GM19351 (cell line): ENCODE data around the gene KRT27.
A peak's percentile ranks its signal among the peaks of the same experiment; 100 is the strongest.
"Not testable (repeated sequence)": the region's sequence is repeated elsewhere in the genome, so short reads cannot be mapped to it uniquely, and the experiment has no call there.

Experiments
- ATAC-seq: cut with Tn5 transposase; IDR thresholded peaks from one replicate; pipeline ENCODE4 v1.9.1; 2021; ENCODE audit warnings: mild to moderate bottlenecking, moderate library complexity; ENCODE audit not compliant: unreplicated experiment

KRT27 gene

GRCh38 chr17:40782450-40782849, at the start of gene KRT27:
Gene KRT27, minus strand, starts transcription at chr17:40782550. Its CDS starts 57 bp downstream, at chr17:40782493.
- no peak for ATAC-seq

GRCh38 chr17:40830085-40830776, 47.9 kb upstream of the KRT27 start:
- no peak for ATAC-seq

GRCh38 chr17:40828454-40829044, 46.2 kb upstream of the KRT27 start:
- no peak for ATAC-seq

GRCh38 chr17:40827746-40828453, 45.5 kb upstream of the KRT27 start:
- ATAC-seq, result no peak

- ATAC-seq, result no peak
Observed at GRCh38 chr17:40825599-40825998, 43.2 kb upstream of the KRT27 start.

GRCh38 chr17:40824015-40824832, 41.9 kb upstream of the KRT27 start:
- ATAC-seq, result no peak

GRCh38 chr17:40822132-40822812, 39.9 kb upstream of the KRT27 start, which contains the start of gene KRT10:
Gene KRT10, minus strand, starts transcription at chr17:40822614. Its CDS starts 29 bp downstream, at chr17:40822585.
- no peak for ATAC-seq

- no peak for ATAC-seq
Observed at GRCh38 chr17:40821536-40821935, 39.2 kb upstream of the KRT27 start.

- ATAC-seq, result no peak
Observed at GRCh38 chr17:40820228-40820838, 38.0 kb upstream of the KRT27 start.

GRCh38 chr17:40819528-40820125, 37.3 kb upstream of the KRT27 start:
- ATAC-seq, result no peak

- ATAC-seq, result peak; percentile 75
Observed at GRCh38 chr17:40818733-40819527, 36.6 kb upstream of the KRT27 start.

- no peak for ATAC-seq
Observed at GRCh38 chr17:40818343-40818732, 36.0 kb upstream of the KRT27 start.

- no peak for ATAC-seq
Observed at GRCh38 chr17:40817103-40817682, 34.8 kb upstream of the KRT27 start.

- no peak for ATAC-seq
Observed at GRCh38 chr17:40816569-40816968, 34.2 kb upstream of the KRT27 start.

- no peak for ATAC-seq
Observed at GRCh38 chr17:40815381-40815780, 33.0 kb upstream of the KRT27 start.

GRCh38 chr17:40814657-40815056, 32.3 kb upstream of the KRT27 start:
- ATAC-seq, result not testable (repeated sequence)

- no peak for ATAC-seq
Observed at GRCh38 chr17:40813804-40814203, 31.5 kb upstream of the KRT27 start.

- ATAC-seq, result no peak
Observed at GRCh38 chr17:40812639-40813038, 30.3 kb upstream of the KRT27 start.

GRCh38 chr17:40810494-40810893, 28.1 kb upstream of the KRT27 start:
- no peak for ATAC-seq
